Ishikawa (cell line): ENCODE data around the gene MAEA.

Experiments used
- CEBPB ChIP-seq: IDR thresholded peaks from 2 replicates; pipeline ENCODE4 v1.6.1; 2012
- CREB1 ChIP-seq: IDR thresholded peaks from 2 replicates; pipeline ENCODE4 v1.6.1; 2012; ENCODE audit warnings: low read depth
- EP300 ChIP-seq: IDR thresholded peaks from 2 replicates; pipeline ENCODE4 v1.6.1; 2012; ENCODE audit warnings: borderline replicate concordance
- MAX ChIP-seq: IDR thresholded peaks from 2 replicates; pipeline ENCODE4 v1.6.1; 2012
- RAD21 ChIP-seq: IDR thresholded peaks from 2 replicates; pipeline ENCODE4 v1.6.1; 2012; ENCODE audit warnings: low read depth
- REST ChIP-seq: IDR thresholded peaks from 2 replicates; pipeline ENCODE4 v1.6.1; 2012; ENCODE audit warnings: low read depth, mild to moderate bottlenecking
- TAF1 ChIP-seq: IDR thresholded peaks from 2 replicates; pipeline ENCODE4 v1.6.1; 2012; ENCODE audit warnings: low read depth, mild to moderate bottlenecking
- TCF12 ChIP-seq: IDR thresholded peaks from 2 replicates; pipeline ENCODE4 v1.6.1; 2012; ENCODE audit warnings: low read depth
- TEAD4 ChIP-seq: IDR thresholded peaks from 2 replicates; pipeline ENCODE4 v1.6.1; 2012
- USF1 ChIP-seq: IDR thresholded peaks from 2 replicates; pipeline ENCODE4 v1.6.1; 2012
- YY1 ChIP-seq: IDR thresholded peaks from 2 replicates; pipeline ENCODE4 v1.6.1; 2012; ENCODE audit warnings: low read depth
- ZBTB7A ChIP-seq: IDR thresholded peaks from 2 replicates; pipeline ENCODE4 v1.6.1; 2012; ENCODE audit warnings: low read depth

GRCh38 chr4:1269209-1269608 is 20.5 kb upstream of the MAEA start:
- TF ChIP-seq EP300, result no peak
- TF ChIP-seq YY1, result no peak
- no peak for TF ChIP-seq REST
- TF ChIP-seq TEAD4, result no peak
- TF ChIP-seq USF1, result no peak
- TF ChIP-seq ZBTB7A, result no peak
- TF ChIP-seq TAF1, result no peak
- no peak for TF ChIP-seq TCF12
- TF ChIP-seq CREB1, result no peak
- no peak for TF ChIP-seq RAD21
- TF ChIP-seq MAX, result no peak
- no peak for TF ChIP-seq CEBPB
